Middle frontal gyrus (tissue), 1 donor: ENCODE results near the gene HHIPL1.

Source experiments
- DNase-seq: peaks from one replicate; pipeline ENCODE4 v3.0.0-alpha.2; 2015; ENCODE audit warnings: low spot score; ENCODE audit errors: extremely low spot score

The HHIPL1 gene

DNA sequence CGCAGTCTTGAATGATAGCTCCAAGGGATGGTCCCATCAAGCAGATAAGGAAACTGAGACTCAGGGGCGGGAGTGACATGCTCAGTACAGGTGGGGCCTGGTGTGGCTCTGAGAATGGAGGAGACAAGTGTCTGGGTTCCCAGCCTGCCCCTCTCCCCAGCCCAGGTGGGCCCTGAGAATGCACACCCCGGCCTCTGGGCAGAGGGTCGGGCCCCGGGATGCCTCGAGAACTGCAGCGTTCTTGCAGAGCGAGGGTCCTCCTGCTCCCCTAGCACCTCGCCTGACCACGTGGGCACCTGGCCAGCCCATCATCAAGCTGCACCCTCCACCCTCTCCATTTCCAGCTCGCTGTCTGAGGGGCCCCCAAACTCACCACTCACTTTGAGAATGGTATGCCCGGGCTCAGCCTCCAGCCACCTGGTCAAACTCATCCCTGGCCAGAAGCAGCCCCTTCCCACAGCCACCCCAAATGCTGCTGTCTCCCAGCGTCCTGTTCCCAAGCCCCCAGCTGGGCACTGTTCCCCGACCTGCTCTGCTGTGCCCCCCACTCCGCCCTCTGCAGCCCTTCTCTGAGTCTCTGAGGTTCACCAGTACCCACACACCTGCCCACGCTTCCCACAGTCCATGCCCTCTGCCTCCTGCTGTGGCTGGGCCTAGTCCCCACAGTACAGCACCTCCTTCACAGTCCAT lies 83.4 kb downstream of the HHIPL1 start:
- DNase-seq, result no peak

DNA sequence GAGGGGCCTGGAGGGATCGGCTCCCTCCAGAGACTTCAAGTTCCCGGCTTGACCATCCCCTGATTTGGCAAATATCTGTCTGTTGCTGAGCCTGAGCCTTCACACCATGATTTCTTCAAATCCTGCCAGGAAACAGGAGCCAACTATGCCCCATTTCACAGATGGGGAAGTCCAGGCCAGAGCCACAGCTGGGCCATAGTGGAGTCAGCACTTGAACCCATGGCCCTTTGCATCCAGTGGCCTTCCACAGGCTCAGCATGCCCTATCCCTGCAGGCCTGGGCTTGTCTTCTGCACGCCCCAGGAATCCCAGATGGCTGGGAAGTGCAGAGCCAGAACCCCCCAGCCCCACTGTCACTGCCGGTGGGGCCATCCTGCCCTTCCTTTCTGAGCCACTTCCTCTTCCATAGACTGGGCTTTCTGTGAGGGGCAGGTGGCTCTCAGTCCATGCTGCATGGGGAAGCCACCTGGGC lies 84.1 kb downstream of the HHIPL1 start:
- DNase-seq, result no peak
